Measurements from ENCODE around the gene UPK1B. TPM values are rescaled to one million over a fixed set of nuclear protein-coding genes. Genes with fewer than 3 reads are reported as not detected.
"Not testable (repeated sequence)": the region's sequence is repeated elsewhere in the genome, so short reads cannot be mapped to it uniquely, and the experiment has no call there.

UPK1B gene
- total RNA-seq (not detected), total RNA-seq (0 reads per million in 2 donors)

GRCh38 chr3:119173325-119173724 lies at the start of gene UPK1B:
UPK1B (plus strand) TSS chr3:119173598; CDS start chr3:119186742, 13,144 bp downstream.
- DNase-seq: no peak
- ATAC-seq: no peak
- Mint-ChIP-seq H3K27ac (no peak within 1 kb of the TSS), H3K4me1 (peaks cover 4% of the 10 kb centered on the region), H3K36me3 (ENCODE audit: low read depth) (peaks cover 2% of the 10 kb centered on the region), H3K27me3 (peaks cover 26% of the 10 kb centered on the region), H3K4me3 (no peak within 1 kb of the TSS)
- no peaks in the 10 kb centered on the region for H3K9me3 ChIP-seq (ENCODE audit: control insufficient read depth, low read length, poor library complexity, severe bottlenecking)

- H3K9me3 ChIP-seq (ENCODE audit: control insufficient read depth, low read length, poor library complexity, severe bottlenecking): no peaks in the 10 kb centered on the region
- no peak overlapping the region for H3K27ac Mint-ChIP-seq
- H3K27me3 Mint-ChIP-seq: peaks cover 46% of the 10 kb centered on the region
- H3K36me3 Mint-ChIP-seq (ENCODE audit: low read depth): peaks cover 3% of the 10 kb centered on the region
- DNase-seq (no peak), ATAC-seq (no peak)
- no peak overlapping the region for H3K4me3 Mint-ChIP-seq
- no peaks in the 10 kb centered on the region for H3K4me1 Mint-ChIP-seq
These were observed 48.1 kb upstream of the UPK1B start for GRCh38 chr3:119125342-119125741.

GRCh38 chr3:119125742-119126504 lies 47.5 kb upstream of the UPK1B start:
- Mint-ChIP-seq H3K27ac (no peak overlapping the region), H3K4me1 (no peaks in the 10 kb centered on the region), H3K36me3 (ENCODE audit: low read depth) (peaks cover 3% of the 10 kb centered on the region), H3K27me3 (peaks cover 48% of the 10 kb centered on the region), H3K4me3 (no peak overlapping the region)
- H3K9me3 ChIP-seq (ENCODE audit: control insufficient read depth, low read length, poor library complexity, severe bottlenecking): no peaks in the 10 kb centered on the region
- ATAC-seq: no peak
- no peak for DNase-seq

- not testable (repeated sequence) for H3K4me3 Mint-ChIP-seq
These were observed 43.1 kb upstream of the UPK1B start for GRCh38 chr3:119130291-119130690.

GRCh38 chr3:119132291-119132690 lies 41.1 kb upstream of the UPK1B start:
- not testable (repeated sequence) for H3K27me3 Mint-ChIP-seq; H3K36me3 Mint-ChIP-seq (ENCODE audit: low read depth); H3K9me3 ChIP-seq (ENCODE audit: control insufficient read depth, low read length, poor library complexity, severe bottlenecking); H3K4me3 Mint-ChIP-seq; H3K27ac Mint-ChIP-seq; H3K4me1 Mint-ChIP-seq; ATAC-seq; DNase-seq

More at GRCh38 chr3:119130291-119130690, 43.1 kb upstream of the UPK1B start:
- not testable (repeated sequence) for H3K27ac Mint-ChIP-seq; ATAC-seq; H3K4me1 Mint-ChIP-seq; DNase-seq; H3K36me3 Mint-ChIP-seq (ENCODE audit: low read depth); H3K9me3 ChIP-seq (ENCODE audit: control insufficient read depth, low read length, poor library complexity, severe bottlenecking)
- peaks cover 21% of the 10 kb centered on the region for H3K27me3 Mint-ChIP-seq

- not testable (repeated sequence) for H3K4me1 Mint-ChIP-seq; H3K4me3 Mint-ChIP-seq; H3K9me3 ChIP-seq (ENCODE audit: control insufficient read depth, low read length, poor library complexity, severe bottlenecking); H3K27me3 Mint-ChIP-seq; DNase-seq; H3K36me3 Mint-ChIP-seq (ENCODE audit: low read depth); ATAC-seq; H3K27ac Mint-ChIP-seq
These were observed 34.0 kb upstream of the UPK1B start for GRCh38 chr3:119139360-119139759.

GRCh38 chr3:119140466-119140865 lies 32.9 kb upstream of the UPK1B start:
- Mint-ChIP-seq H3K4me1 (peaks cover 3% of the 10 kb centered on the region), H3K27me3 (no peaks in the 10 kb centered on the region), H3K4me3 (no peak overlapping the region), H3K36me3 (ENCODE audit: low read depth) (no peaks in the 10 kb centered on the region), H3K27ac (no peak overlapping the region)
- DNase-seq (no peak), ATAC-seq (no peak)
- no peaks in the 10 kb centered on the region for H3K9me3 ChIP-seq (ENCODE audit: control insufficient read depth, low read length, poor library complexity, severe bottlenecking)

GRCh38 chr3:119145128-119145499 lies 28.3 kb upstream of the UPK1B start:
- no peak overlapping the region for H3K4me3 Mint-ChIP-seq
- H3K36me3 Mint-ChIP-seq (ENCODE audit: low read depth): no peaks in the 10 kb centered on the region
- H3K27me3 Mint-ChIP-seq: no peaks in the 10 kb centered on the region
- H3K27ac Mint-ChIP-seq: no peak overlapping the region
- DNase-seq (no peak), ATAC-seq (no peak)
- H3K4me1 Mint-ChIP-seq: peaks cover 3% of the 10 kb centered on the region
- H3K9me3 ChIP-seq (ENCODE audit: control insufficient read depth, low read length, poor library complexity, severe bottlenecking): no peaks in the 10 kb centered on the region

GRCh38 chr3:119145500-119146167 lies 27.8 kb upstream of the UPK1B start, which contains the start of gene TEX55:
TEX55 (plus strand) TSS chr3:119146165; CDS start chr3:119146190, 25 bp downstream.
- ATAC-seq: peak; percentile 47
- no peak for DNase-seq
- peaks cover 3% of the 10 kb centered on the region for H3K4me1 Mint-ChIP-seq
- no peaks in the 10 kb centered on the region for H3K36me3 Mint-ChIP-seq (ENCODE audit: low read depth)
- no peaks in the 10 kb centered on the region for H3K9me3 ChIP-seq (ENCODE audit: control insufficient read depth, low read length, poor library complexity, severe bottlenecking)
- H3K4me3 Mint-ChIP-seq: no peak within 1 kb of the TSS
- H3K27me3 Mint-ChIP-seq: no peaks in the 10 kb centered on the region
- peak within 1 kb of the TSS; percentile 6 for H3K27ac Mint-ChIP-seq

GRCh38 chr3:119146578-119147375 lies 26.6 kb upstream of the UPK1B start:
- no peak for DNase-seq
- no peaks in the 10 kb centered on the region for H3K9me3 ChIP-seq (ENCODE audit: control insufficient read depth, low read length, poor library complexity, severe bottlenecking)
- Mint-ChIP-seq H3K27ac (no peak overlapping the region), H3K36me3 (ENCODE audit: low read depth) (no peaks in the 10 kb centered on the region), H3K4me3 (no peak overlapping the region), H3K27me3 (no peaks in the 10 kb centered on the region), H3K4me1 (peaks cover 3% of the 10 kb centered on the region)
- no peak for ATAC-seq

GRCh38 chr3:119147494-119147893 lies 25.9 kb upstream of the UPK1B start:
- H3K9me3 ChIP-seq (ENCODE audit: control insufficient read depth, low read length, poor library complexity, severe bottlenecking): no peaks in the 10 kb centered on the region
- ATAC-seq (no peak), DNase-seq (no peak)
- Mint-ChIP-seq H3K4me3 (no peak overlapping the region), H3K36me3 (ENCODE audit: low read depth) (no peaks in the 10 kb centered on the region), H3K4me1 (peaks cover 3% of the 10 kb centered on the region), H3K27ac (no peak overlapping the region), H3K27me3 (no peaks in the 10 kb centered on the region)

GRCh38 chr3:119148493-119149180 lies 24.8 kb upstream of the UPK1B start:
- H3K9me3 ChIP-seq (ENCODE audit: control insufficient read depth, low read length, poor library complexity, severe bottlenecking): no peaks in the 10 kb centered on the region
- ATAC-seq: no peak
- no peak overlapping the region for H3K27ac Mint-ChIP-seq
- H3K27me3 Mint-ChIP-seq: no peaks in the 10 kb centered on the region
- H3K36me3 Mint-ChIP-seq (ENCODE audit: low read depth): no peaks in the 10 kb centered on the region
- no peak overlapping the region for H3K4me3 Mint-ChIP-seq
- peaks cover 3% of the 10 kb centered on the region for H3K4me1 Mint-ChIP-seq
- no peak for DNase-seq

- Mint-ChIP-seq H3K4me3 (no peak overlapping the region), H3K4me1 (peaks cover 3% of the 10 kb centered on the region), H3K27me3 (no peaks in the 10 kb centered on the region), H3K36me3 (ENCODE audit: low read depth) (no peaks in the 10 kb centered on the region), H3K27ac (no peak overlapping the region)
- no peak for DNase-seq
- H3K9me3 ChIP-seq (ENCODE audit: control insufficient read depth, low read length, poor library complexity, severe bottlenecking): no peaks in the 10 kb centered on the region
- ATAC-seq: no peak
These were observed 23.9 kb upstream of the UPK1B start for GRCh38 chr3:119149484-119149883.
